Measurements from ENCODE around the gene MUC5AC.
"Not testable (repeated sequence)": the region's sequence is repeated elsewhere in the genome, so short reads cannot be mapped to it uniquely, and the experiment has no call there.

Gene MUC5AC

GRCh38 chr11:1175461-1176223 lies 17.9 kb downstream of the MUC5AC start:
- no peak for DNase-seq

DNA sequence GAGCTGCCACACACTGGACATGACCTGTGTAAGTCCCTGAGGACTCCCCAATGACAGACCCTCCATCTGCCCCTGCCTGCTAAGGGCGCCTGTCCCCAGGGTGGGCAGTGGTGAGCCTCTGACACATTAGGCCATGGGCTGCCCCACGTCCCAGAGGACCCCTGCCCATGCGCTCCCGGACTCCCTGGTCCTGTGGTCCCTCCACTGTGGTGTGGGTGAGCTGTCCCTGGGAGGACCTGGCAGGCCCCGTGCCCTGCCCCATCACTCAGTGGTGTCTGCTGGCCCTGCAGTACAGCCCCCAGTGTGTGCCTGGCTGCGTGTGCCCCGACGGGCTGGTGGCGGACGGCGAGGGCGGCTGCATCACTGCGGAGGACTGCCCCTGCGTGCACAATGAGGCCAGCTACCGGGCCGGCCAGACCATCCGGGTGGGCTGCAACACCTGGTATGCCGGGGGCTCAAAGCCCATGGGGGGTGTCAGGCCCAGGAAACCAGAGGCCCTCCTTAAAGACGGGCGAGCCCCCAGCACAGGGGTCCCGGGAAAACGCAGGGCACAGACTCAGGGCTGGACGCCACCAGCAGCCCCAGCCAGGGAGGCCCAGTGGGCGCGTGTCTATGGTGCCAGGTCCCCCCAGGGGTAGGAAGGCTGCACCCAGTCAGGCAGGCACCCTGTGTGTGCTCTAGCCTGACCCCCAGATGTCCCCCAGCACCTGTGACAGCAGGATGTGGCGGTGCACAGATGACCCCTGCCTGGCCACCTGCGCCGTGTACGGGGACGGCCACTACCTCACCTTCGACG lies 18.7 kb downstream of the MUC5AC start:
- DNase-seq: no peak

DNA sequence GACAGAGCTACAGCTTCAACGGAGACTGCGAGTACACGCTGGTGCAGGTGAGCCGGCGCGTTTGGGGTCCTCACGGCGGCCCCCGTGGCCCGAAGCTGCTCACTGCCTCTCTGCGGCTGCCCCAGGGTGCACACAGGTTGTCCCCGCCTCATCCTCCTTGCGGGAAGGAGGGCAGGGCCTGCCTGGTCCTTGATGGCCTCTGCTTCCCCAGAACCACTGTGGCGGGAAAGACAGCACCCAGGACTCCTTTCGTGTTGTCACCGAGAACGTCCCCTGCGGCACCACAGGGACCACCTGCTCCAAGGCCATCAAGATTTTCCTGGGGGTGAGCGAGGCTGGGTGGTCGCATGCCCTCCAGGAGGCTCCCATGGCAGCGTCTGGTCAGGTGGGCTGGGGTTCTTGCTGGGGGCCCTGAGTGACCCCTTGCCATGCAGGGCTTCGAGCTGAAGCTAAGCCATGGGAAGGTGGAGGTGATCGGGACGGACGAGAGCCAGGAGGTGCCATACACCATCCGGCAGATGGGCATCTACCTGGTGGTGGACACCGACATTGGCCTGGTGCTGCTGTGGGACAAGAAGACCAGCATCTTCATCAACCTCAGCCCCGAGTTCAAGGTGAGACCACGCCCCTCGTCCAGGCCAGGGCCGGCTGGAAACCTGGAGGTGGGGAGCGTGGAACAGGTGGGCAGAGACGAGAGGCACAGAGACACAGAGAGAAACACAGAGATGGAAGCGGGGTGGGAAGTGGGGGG lies 19.4 kb downstream of the MUC5AC start:
- no peak for DNase-seq

- no peak for DNase-seq
Measured at GRCh38 chr11:1177771-1178090, 20.0 kb downstream of the MUC5AC start.

GRCh38 chr11:1178201-1178885 lies 20.6 kb downstream of the MUC5AC start:
- DNase-seq: no peak

GRCh38 chr11:1178906-1179305 lies 21.2 kb downstream of the MUC5AC start:
- no peak for DNase-seq

DNA sequence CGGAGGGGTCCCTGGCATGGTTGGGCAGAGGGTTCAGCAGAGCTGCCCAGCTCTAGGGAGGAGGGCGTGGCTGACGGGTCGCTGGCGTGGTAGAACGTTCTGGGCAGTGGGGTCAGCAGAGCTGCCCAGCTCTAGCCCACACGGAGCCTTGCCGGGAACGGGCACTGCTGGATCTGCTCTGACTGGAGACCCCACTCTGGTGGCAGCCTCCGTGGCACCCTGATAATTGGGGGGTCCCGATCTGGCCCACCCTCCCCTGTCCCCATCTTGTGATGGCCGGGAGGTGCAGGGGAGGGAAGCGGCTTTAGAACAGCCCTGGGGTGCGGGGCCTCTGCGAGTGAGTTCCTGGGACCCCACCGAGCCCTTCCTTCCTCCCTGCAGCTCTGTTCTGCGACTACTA lies 21.9 kb downstream of the MUC5AC start:
- DNase-seq: no peak

- no peak for DNase-seq
Measured at GRCh38 chr11:1180171-1180570, 22.4 kb downstream of the MUC5AC start.

GRCh38 chr11:1180947-1181391 lies 23.2 kb downstream of the MUC5AC start:
- DNase-seq: no peak

DNA sequence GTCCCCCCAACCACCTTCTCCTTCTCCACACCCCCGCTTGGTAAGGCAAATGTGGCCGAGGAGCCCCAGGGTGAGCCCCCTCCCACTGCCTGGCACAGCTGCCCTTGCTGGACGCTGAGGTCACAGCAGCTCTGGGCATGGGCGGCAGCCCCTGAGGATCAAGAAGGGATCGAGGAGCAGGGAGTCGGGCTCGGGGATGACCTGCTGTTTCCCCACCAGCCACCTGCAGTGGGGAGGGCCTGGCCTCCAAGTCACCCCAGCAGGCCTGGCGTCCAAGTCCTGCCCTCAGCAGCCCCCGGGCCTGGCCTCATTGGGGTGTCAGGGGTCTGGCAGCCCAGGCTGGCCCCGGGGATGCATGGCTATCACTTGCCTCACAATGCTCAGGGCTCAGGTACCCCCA lies 23.7 kb downstream of the MUC5AC start:
- no peak for DNase-seq

DNA sequence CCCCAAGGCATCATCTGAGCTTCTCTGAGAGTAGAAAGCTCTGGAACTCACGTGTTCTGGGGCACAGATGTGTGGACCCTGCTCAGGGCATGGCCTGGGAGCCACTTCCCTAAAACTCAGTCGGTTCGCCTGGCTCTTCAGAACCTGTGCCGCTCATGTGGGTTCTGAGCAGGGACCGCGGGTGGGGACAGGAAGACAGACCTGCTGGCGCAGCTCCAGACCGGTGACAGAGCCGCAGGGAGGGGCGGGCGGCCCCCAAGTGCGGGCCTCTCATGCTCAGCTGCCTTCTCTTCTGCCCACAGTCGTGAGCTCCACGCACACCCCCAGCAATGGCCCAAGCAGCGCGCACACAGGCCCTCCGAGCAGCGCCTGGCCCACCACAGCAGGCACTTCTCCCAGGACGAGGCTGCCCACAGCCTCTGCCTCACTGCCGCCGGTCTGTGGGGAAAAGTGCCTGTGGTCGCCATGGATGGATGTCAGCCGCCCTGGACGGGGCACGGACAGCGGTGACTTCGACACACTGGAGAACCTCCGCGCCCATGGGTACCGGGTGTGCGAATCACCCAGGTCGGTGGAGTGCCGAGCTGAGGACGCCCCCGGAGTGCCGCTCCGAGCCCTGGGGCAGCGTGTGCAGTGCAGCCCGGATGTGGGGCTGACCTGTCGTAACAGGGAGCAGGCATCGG lies 24.2 kb downstream of the MUC5AC start:
- no peak for DNase-seq

DNA sequence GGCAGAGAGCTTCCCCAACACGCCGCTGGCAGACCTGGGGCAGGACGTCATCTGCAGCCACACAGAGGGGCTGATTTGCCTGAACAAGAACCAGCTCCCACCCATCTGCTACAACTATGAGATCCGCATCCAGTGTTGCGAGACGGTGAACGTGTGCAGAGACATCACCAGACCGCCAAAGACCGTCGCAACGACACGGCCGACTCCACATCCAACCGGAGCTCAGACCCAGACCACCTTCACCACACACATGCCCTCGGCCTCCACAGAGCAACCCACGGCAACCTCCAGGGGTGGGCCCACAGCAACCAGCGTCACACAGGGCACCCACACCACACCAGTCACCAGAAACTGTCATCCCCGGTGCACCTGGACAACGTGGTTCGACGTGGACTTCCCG lies 26.4 kb downstream of the MUC5AC start:
- not testable (repeated sequence) for DNase-seq

GRCh38 chr11:1188451-1189130 lies 30.8 kb downstream of the MUC5AC start:
- DNase-seq: not testable (repeated sequence)

DNA sequence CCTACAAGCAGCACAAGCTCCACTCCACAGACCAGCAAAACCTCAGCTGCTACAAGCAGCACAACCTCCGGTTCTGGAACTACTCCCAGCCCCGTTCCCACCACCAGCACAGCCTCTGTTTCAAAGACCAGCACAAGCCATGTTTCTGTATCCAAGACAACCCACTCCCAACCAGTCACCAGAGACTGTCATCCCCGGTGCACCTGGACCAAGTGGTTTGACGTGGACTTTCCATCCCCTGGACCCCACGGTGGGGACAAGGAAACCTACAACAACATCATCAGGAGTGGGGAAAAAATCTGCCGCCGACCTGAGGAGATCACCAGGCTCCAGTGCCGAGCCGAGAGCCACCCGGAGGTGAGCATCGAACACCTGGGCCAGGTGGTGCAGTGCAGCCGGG lies 32.1 kb downstream of the MUC5AC start:
- DNase-seq: not testable (repeated sequence)

GRCh38 chr11:1191786-1192470 lies 34.2 kb downstream of the MUC5AC start:
- DNase-seq: not testable (repeated sequence)

DNA sequence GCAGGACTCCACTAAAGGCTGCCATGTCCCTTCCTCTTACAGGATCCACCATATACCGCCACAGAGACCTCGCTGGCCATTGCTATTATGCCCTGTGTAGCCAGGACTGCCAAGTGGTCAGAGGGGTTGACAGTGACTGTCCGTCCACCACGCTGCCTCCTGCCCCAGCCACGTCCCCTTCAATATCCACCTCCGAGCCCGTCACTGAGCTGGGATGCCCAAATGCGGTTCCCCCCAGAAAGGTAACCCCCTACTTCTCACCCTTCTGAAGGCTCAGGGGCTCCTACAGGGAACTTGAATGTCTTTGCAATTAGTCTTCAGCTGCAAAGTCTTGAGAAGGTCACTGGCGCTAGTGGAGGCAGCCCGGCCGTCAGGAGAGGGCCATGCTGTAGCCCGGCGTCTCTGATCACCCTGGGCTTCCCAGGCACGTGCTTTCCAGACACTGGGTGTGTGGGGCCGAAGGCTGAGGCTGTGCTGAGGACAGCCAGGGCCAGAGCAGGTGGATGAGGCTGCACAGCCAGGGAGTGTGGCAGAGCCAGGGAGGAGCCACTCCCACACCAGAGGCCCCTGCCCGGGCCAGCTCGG lies 35.1 kb downstream of the MUC5AC start:
- no peak for DNase-seq

- no peak for DNase-seq
Measured at GRCh38 chr11:1193326-1194230, 35.8 kb downstream of the MUC5AC start.
